Smooth muscle cell of the brain vasculature (primary cell): ENCODE results near the gene IL26.
A peak's percentile ranks its signal among the peaks of the same experiment; 100 is the strongest.
"Not testable (repeated sequence)": the region's sequence is repeated elsewhere in the genome, so short reads cannot be mapped to it uniquely, and the experiment has no call there.

Experiments used
- DNase-seq: peaks from one replicate; pipeline ENCODE4 v3.0.0-alpha.2; 2012; ENCODE audit warnings: low read depth, low spot score

The IL26 gene

DNA sequence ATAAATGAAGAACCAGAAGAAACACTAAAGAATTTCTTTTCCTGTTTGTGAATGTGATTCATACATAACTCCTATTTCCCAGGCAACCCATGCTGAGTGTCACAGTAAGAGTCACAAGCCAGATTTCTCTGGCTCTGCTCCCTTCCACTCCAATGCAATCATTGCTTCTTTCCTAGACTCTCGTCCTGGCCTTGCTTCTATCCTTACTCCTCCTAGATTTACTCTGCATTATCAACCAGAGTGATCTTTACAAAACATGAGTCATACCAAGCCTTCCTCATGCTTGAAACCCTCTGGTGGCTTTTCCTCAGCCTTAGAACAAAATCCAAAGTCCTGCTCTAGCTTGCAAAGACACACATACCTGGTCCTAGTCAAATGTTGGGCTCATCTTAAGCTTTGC is 14.5 kb upstream of the IL26 start:
- no peak for DNase-seq

DNA sequence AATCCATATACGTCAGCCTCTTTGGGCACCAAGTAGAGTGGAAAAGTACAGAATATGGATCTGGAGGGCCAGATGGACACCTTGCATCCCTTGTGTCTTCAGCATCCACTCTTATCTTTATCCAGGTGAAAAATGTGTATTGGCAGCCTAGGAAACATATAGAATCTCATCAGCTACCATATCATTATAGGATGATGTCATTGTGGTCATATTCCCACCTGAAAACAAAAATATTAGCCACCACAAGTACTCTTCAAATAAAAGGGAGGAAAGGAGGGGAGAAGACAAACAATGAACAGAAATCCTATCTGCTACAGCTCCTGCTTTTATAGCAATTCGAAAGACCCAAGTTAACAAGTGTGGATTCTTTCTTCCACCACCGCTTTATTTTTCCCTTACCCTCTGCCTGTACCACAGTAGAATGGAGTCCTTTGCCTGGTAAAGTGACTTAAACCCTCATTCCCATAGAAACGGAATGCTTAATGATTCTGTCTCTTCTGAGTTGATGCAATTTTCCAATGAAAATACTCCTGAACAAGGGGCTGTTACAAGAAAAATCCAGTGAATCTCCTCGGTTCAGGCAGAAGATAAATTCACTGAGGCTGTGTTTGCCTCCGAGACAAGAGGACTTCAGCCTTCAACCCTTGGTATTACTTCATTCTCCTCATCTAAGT is 13.8 kb upstream of the IL26 start:
- DNase-seq: no peak

DNA sequence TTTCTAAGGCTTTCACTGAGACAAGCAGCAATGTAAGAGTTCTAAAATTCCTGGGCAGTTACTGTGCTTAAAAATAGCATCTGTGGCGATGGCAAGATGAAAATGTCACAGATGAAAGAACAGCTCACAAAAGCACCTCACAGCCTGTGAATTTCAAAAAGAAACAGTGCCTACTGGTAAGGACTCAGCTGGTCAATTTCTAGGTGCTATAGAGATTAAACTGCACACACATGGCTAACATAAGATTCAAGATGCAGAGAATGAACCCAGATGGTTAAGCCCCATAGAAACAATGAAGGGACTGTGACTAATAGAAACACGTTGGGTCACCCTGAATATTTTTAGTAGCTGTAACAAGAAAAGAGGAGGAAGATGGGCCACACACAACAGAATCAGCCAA is 12.0 kb upstream of the IL26 start:
- DNase-seq: no peak

DNA sequence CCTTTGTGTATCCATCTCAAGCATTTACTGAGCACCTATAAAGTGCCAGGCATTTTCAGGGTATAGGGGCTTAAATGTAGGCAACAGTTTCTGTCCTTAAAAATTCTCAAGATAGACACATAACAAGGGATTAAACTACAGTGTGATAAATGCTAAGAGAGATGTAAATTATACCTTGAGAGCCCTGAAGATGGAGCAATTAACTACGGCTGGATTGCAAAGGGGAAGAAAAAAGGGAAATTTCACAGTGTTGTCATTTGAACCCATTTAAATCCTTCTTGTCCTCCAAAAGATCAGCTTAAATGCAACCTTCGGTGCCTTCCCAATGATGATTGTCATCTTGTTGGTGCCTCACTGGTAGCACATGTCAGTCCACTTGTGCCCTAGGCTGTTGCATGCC is 11.5 kb upstream of the IL26 start:
- no peak for DNase-seq

DNA sequence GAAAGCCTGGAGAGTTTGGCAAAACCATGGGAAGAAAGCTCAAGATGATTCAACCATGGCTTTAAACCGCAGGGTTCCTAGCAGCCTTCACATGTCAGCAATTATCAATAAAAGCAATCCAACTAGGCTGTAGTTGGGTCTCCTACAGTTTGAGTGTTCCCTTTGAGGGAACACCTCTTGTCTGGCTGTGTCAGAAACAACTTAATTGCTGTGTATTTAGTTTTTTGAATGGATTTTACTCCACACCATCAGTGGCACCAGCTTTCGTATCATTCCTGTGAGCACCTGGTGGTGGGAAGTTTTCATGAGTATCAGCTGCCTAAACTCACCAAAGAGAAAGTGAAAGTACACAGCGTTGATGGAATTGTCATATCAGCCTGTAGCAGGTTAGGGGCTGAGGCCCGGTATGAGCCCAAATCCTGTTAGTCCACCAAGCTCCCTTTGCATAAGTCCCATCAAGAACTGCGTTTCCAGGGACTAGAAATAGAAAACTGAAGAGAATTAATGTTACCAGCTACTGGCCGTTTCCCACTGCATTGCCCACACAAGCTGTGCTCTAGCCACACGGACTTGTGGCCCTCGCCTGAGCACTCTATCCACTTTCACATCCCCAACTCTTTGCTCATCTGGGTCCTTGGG is 10.9 kb upstream of the IL26 start:
- no peak for DNase-seq

DNA sequence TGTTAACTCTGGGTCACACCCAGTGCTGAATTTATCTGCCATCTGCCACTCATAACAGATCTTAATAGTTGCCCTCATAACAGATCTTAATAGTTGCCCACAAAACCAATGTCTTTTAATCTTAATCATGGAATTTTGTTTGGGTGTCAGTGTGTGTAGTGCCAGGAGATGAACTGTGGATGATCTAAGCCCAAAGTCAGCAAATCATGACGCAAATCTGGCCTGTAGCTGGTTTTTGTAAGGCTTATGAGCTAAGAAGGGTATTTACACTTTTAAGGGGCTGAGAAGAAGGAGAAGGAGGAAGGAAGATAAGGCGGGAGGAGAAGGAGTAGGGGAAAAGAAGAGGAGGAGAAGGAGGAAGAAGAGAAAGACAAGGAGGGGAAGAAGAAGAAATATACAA is 10.0 kb upstream of the IL26 start:
- no peak for DNase-seq

DNA sequence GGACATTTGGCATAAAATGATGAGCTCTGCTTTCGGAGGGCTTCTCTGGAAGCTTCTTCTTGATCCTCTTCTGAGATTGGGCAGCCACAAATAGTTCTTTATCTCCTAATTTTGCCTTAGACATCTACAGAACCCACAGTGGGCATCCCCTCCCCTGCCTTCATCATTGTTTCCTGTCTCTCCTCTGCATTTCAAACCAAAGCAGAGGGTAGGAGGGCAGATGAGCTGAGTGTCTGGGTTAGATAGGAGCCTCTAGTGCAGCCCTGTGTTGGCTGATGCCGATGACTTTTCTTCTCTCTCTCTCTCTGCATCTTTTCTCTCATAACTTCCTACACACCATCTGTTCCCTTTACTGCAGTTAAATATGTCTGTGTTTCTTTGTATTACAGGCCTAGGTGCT is 8.5 kb upstream of the IL26 start:
- no peak for DNase-seq

DNA sequence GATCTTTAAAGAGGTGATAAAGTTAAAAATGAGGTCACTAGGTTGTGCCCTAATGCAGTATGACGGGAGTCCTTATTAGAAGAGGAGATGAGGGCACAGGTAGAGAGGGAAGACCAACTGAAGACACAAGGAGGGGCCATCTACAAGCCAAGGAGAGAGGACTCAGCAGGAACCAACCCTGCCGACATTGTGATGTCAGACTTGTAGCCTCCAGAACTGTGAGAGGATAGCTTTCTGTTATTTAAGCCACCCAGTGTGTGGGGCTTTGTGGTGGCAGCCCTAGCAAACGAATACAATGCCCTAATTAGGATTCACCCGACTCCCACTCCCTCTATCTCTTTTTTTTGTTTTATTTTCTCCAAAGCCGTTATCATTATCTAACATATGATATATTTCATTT is 7.9 kb upstream of the IL26 start:
- DNase-seq: no peak

DNA sequence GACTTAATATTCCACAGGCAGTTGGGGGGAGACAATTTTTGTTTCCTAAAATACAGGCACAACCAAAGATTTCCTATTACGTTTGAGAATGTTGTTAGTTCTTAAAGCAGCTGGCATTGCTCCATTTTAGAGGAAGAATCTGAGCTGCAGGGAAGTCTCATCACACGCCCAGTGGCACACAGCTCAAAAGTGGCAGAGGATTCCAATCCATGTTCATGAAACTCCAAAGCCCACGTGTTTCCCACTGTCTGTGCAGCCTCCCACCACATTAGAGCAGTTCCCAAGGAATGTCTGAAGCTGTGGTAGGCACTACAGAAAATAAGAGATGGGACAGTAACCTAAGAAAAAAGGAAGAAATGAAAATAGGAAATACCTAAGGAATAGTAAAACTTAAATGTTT is 6.1 kb upstream of the IL26 start:
- DNase-seq: no peak

DNA sequence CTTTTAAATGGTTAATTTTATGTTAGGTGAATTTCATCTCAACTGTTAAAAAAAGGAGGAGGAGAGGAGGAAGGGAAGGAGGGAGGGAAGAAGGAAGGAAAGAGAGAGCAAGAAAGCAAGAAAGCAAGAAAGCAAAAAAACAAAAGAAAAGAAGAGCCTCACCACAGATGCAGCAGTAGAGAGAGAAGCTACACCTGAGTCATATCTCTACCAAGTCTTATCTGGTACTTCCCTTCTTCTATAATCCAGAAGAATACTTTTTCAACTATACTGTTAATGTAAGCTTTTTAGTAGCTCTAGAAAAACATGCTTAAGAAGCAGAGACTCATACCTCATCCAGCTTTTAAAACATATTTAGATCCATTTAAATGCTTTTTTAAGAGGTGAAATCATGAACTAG is 5.6 kb upstream of the IL26 start:
- DNase-seq: no peak

DNA sequence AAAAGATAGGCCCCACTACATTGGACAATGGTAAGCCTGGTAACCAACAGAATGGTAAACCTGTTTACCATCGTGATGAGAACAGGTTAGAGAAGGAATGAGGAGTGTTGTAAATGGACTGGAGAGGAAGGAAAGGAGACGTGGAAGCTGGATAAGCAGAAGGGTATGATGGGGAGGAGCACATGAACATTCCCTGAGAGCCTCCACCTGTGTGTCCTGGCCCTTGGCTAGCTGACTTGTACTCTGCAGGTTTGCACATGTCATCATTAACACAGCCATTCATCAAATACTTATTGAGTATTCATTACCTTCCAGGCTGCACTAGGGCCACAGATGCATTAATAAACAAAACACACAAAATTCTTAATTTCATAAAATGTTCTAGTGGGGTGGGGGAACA is 4.3 kb upstream of the IL26 start:
- no peak for DNase-seq

DNA sequence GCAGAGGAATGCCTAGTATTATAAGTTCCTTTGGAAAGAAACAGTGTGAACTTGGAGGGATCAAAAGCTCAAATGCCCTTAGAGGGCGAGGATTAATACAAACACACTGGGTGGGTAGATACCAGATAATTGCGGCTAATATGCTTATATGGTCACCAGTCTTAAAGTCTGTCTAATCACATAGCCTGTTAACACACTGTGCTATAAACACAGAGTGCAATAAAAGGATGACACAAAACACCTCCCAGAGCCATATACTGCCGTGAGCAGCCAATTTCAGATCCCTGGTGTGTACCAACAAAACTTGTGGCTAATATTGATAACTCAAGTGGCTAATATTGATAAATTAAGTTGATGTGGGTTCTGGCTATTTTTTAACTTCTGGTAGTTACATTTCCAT is 1.7 kb upstream of the IL26 start:
- no peak for DNase-seq

DNA sequence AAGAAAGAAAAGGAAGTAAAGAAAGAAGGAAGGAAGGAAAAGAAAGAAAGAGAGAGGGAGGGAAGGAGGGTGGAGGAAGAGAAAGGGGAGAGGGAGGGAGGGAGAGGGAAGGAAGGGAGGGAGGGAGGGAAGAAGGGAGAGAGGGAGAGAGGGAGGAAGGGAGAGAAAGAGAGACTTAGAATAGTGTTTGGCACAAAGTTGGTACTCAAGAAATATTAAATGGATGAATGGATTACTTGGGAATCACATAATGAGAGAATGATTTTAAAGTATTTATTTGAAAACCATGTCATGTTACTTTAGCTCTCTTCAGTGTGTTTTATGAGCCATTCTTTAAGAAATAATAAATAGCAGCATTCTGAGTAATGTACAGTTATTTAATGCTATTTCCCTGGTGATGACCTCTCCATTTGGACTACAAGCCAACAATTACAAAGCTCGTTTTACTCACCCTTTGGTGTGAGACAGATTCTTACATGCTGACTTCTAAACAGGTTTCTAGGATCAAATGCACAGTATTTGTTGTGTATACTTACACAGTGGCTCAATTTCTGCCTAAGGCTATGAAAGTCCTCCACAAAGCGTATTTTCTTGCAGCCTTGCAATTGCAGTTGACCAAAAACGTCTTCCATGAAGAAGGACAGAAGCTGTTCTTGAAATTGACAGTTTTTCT is 861 bp downstream of the IL26 start:
- peak; percentile 57 for DNase-seq

DNA sequence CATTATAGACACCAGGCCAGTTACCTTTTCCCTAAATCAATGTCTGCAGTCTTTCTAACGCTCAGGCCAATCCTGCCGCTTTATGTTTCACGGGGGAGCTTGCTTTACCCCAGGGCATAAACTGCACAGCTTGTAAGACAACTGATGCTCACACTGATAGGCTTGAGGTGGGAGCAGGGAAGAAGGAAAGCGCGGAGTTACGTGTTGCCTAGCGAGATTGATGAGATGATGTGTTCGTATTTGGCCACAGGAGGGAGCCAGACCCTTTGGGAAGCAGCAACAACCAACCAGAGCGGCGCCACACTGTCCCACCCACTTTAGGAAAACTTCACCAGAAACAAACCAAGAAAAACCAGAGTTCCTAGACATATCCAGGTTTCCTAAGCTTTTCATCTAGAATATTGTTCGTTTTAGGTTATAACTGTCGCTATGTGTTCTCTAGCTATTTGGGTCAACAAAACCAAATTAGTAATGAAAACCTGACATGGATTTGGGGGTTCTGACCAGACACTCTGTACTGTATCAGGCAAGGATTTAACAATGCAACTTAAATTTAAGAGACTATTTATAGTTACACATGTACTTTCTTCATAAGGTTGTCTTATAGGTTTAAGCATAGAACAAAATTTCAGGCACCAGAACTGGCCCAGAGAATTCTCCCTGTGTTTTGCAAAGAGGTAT is 2.4 kb downstream of the IL26 start:
- peak; percentile 83 for DNase-seq

DNA sequence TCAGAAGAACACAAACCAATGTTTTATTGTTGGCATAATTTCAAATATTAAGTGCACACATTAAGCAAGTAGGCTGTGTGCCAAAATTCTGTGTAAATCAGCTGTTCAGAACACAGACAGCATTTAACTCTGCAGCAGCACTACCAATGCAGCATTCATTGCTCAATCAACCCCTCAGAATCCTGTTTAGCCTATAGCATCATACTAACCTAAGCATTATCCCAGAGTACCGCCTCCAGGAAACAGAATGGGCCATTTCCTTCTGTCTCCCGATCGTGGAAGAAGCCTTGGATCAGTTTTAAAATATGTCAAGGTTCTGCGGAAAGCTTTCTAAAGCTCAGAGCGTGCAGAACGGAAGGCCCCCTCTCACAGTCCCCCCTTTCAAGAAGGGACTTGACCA is 3.3 kb downstream of the IL26 start:
- DNase-seq: no peak

DNA sequence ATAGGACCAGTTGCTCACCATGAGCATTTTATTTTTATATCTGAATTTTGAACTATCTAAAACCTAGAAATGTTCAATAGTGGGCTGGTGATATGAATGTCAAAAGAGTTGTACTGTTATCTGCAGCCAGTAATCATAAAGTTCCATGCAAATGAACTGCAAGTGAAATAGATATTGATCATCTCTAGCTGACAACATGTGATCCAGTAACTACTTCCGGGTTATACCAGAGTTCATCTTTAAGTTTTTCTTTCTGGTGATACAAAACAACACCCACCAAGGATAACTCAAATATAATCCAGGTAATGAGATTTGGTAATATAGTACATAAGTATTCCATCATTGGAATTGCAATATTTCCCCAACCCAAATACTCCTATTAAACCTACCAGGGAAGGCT is 4.1 kb downstream of the IL26 start:
- DNase-seq: no peak

DNA sequence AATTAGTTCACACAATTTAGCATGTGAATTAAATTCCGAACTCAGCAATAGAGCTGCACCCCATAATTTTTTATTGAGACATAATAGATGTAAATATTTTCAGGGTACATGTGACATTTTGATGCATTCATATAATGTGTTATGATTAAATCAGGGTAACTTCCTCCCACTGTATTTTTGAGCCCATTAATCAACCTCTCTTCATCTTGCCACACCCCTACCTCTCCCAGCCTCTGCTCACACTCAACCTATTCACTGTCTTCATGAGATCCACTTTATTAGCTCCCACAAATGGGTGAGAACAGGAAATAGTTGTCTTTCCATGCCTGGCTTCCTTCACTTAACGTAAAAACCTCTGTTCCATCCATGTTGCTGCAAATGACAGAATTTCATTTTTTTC is 14.7 kb downstream of the IL26 start:
- no peak for DNase-seq

DNA sequence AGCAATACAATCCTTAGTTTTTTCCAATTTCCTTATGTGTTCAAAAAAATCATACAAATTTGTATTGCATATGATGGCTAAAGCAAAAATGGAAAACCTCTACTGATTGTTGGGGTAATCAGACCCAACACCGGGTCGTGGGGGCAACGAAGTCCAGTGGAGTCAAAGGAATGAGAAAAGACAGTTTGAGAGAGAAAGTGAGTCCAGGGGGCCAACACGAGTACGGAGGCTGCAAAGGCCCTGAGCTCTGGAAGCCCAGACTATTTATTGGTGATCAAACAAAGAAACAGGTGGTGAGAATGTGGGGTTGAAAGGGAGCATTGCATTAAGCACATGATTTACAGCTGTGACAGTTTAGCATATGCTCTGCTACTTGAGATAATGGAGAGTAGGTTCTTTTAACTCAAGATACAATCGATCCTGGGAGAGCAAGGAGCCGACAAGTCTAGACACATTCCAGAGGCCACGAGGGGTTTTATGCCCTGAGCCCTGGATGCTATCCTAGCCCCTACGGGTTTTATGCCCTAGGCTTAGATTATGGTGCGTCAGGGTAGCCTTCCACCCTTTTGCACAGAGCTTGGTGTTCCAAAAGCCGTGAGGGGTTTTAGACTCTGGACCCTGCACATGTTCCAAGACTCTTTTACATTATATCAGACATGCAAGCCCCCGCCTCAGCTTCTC is 16.4 kb downstream of the IL26 start:
- DNase-seq: not testable (repeated sequence)

DNA sequence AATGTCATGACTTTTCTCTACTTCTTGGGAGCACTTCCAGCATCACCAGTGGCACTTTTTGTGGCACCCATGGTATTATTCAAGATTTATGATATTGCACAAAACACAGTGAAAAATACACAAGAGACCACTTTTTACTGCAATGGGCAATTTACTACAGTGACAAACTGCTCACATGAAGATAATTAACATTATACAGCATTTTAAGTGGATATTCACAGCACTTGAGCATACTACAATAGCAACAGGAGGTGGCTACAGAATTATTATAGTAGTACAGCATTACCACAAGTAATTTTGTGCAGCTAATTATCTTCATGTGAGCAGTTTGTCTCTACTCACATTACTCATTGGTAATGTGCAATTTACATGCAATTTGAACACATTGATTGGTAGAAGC is 18.3 kb downstream of the IL26 start:
- no peak for DNase-seq

DNA sequence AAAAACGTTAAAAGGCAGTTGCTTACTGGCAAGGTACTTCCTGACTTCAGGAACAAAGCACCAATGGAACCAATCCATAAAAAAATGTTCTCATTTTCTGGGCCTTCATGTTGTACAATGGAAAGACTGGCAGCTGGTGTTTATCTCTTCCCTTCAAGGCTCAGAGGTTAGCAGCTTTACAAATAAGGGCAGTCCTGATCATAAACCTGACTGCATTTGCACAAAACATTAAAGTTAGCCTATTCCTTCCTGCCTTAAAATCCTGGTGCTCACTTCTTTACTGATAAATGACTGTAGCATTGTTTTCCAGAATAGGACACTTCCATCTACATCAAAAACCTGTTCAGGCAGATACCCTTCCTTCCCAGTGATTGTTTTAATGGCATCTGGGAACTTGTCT is 19.2 kb downstream of the IL26 start:
- DNase-seq: no peak

DNA sequence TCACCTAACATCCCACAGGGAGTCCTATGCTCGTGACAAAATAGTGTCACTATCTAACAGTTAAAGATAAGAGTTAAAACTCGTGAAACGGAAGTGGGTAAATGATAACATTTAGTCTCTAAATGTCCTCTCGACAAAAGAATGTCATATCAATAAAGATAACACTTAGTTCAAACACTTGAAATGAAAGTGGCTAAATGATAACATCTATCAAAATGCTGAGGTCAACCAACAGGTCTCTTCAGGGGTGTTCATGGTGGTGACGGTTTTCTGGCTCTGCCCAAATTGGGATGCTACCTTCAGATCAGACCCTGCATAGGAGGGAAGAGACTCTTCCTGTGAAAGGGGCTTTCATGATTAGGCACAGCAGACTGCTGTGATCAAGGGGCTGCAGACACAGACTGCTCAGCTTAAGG is 22.1 kb downstream of the IL26 start:
- no peak for DNase-seq

DNA sequence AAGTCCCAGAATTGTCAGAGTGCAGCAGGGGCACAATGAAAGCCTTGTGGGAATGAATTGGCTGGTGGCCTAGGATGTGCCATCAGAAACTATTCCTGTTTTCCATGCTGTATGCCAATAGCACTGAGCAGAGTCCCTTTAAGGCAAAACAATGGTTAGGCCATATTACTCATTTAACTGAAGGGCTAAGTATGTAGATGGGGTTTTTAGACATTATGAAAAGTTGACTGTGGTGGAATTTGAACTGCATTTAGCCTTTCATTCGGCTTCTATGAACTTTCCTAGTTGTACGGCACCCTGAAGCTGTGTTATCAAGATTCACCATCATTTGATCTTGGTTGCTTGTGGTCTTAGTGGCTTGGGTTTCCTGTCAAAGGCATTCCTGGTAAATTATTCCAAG is 24.8 kb downstream of the IL26 start:
- no peak for DNase-seq
